H9 (cell line): ENCODE results near the gene IQGAP3. TPM values are rescaled to one million over a fixed set of nuclear protein-coding genes. Genes with fewer than 3 reads are reported as not detected.

Experiments used
- DNase-seq: peaks from one replicate; pipeline ENCODE4 v3.0.0-alpha.2; 2017
- H2AFZ ChIP-seq: one replicate; pipeline ENCODE4 v1.6.1; 2013; ENCODE audit warnings: mild to moderate bottlenecking, low read length, control low read depth, moderate library complexity
- H2AK5ac ChIP-seq: 2 replicates; pipeline ENCODE4 v1.6.1; 2013; ENCODE audit warnings: low read length, control low read depth, mixed read lengths; ENCODE audit not compliant: insufficient read length
- H2BK120ac ChIP-seq: one replicate; pipeline ENCODE4 v1.6.1; 2013; ENCODE audit warnings: low read depth, mild to moderate bottlenecking, low read length, control low read depth, inconsistent platforms; ENCODE audit not compliant: poor library complexity, severe bottlenecking
- H2BK12ac ChIP-seq: 2 replicates; pipeline ENCODE4 v1.6.1; 2013; ENCODE audit warnings: low read length, control low read depth, mixed read lengths, low read depth; ENCODE audit not compliant: insufficient read length
- H2BK15ac ChIP-seq: 2 replicates; pipeline ENCODE4 v1.6.1; 2013; ENCODE audit warnings: low read depth, low read length, control low read depth
- H2BK20ac ChIP-seq: one replicate; pipeline ENCODE4 v1.6.1; 2013; ENCODE audit warnings: low read depth, mild to moderate bottlenecking, low read length, control low read depth, inconsistent platforms; ENCODE audit not compliant: poor library complexity, severe bottlenecking
- H2BK5ac ChIP-seq: 2 replicates; pipeline ENCODE4 v1.6.1; 2013; ENCODE audit warnings: low read length, control low read depth, mixed read lengths; ENCODE audit not compliant: insufficient read length
- H3K14ac ChIP-seq: 2 replicates; pipeline ENCODE4 v1.6.1; 2013; ENCODE audit warnings: low read length, control low read depth; ENCODE audit not compliant: insufficient read depth
- H3K18ac ChIP-seq: 2 replicates; pipeline ENCODE4 v1.6.1; 2013; ENCODE audit warnings: low read depth, mild to moderate bottlenecking, mixed read lengths, low read length, control low read depth; ENCODE audit not compliant: insufficient read length
- H3K23ac ChIP-seq: 2 replicates; pipeline ENCODE4 v1.6.1; 2013; ENCODE audit warnings: low read length, control low read depth, mixed read lengths, low read depth; ENCODE audit not compliant: insufficient read length
- H3K23me2 ChIP-seq: 2 replicates; pipeline ENCODE4 v1.6.1; 2013; ENCODE audit warnings: low read depth, mild to moderate bottlenecking, mixed read lengths, low read length, control low read depth; ENCODE audit not compliant: insufficient read length, poor library complexity, severe bottlenecking
- H3K27ac ChIP-seq: 2 replicates; pipeline ENCODE4 v1.5.1; 2013; ENCODE audit warnings: low read length, control low read depth, mixed read lengths, low read depth; ENCODE audit not compliant: insufficient read length
- H3K27me3 ChIP-seq: 2 replicates; pipeline ENCODE4 v1.6.1; 2013; ENCODE audit warnings: low read length, control low read depth, inconsistent platforms; ENCODE audit not compliant: insufficient read depth
- H3K4ac ChIP-seq: 2 replicates; pipeline ENCODE4 v1.6.1; 2013; ENCODE audit warnings: low read depth, mild to moderate bottlenecking, control low read depth, inconsistent platforms, low read length, moderate library complexity
- H3K4me1 ChIP-seq: 2 replicates; pipeline ENCODE4 v1.6.1; 2013; ENCODE audit warnings: low read length, control low read depth, inconsistent platforms; ENCODE audit not compliant: insufficient read depth
- H3K4me2 ChIP-seq: 2 replicates; pipeline ENCODE4 v1.6.1; 2013; ENCODE audit warnings: low read length, control low read depth, mixed read lengths; ENCODE audit not compliant: insufficient read length, insufficient read depth
- H3K56ac ChIP-seq: 2 replicates; pipeline ENCODE4 v1.6.1; 2013; ENCODE audit warnings: low read depth, mild to moderate bottlenecking, mixed read lengths, low read length, control low read depth; ENCODE audit not compliant: insufficient read length
- H3K79me1 ChIP-seq: 2 replicates; pipeline ENCODE4 v1.6.1; 2013; ENCODE audit warnings: low read depth, mild to moderate bottlenecking, moderate library complexity, low read length, control low read depth, inconsistent platforms; ENCODE audit not compliant: insufficient read depth, poor library complexity, severe bottlenecking
- H3K79me2 ChIP-seq: 2 replicates; pipeline ENCODE4 v1.6.1; 2013; ENCODE audit warnings: low read length, control low read depth, inconsistent platforms; ENCODE audit not compliant: insufficient read depth
- H3K9ac ChIP-seq: 2 replicates; pipeline ENCODE4 v1.6.1; 2013; ENCODE audit warnings: low read length, control low read depth, mixed read lengths; ENCODE audit not compliant: insufficient read length; ENCODE audit errors: extremely low read depth
- H3K9me3 ChIP-seq: one replicate; pipeline ENCODE4 v1.6.1; 2013; ENCODE audit warnings: low read depth, low read length, inconsistent platforms; ENCODE audit not compliant: control insufficient read depth
- H3T11ph ChIP-seq: one replicate; pipeline ENCODE4 v1.6.1; 2013; ENCODE audit warnings: mild to moderate bottlenecking, low read length, control low read depth, inconsistent platforms
- H4K20me1 ChIP-seq: one replicate; pipeline ENCODE4 v1.6.1; 2013; ENCODE audit not compliant: control insufficient read depth, insufficient read length, insufficient read depth
- H4K5ac ChIP-seq: 2 replicates; pipeline ENCODE4 v1.6.1; 2013; ENCODE audit warnings: low read depth, mild to moderate bottlenecking, mixed read lengths, low read length, control low read depth; ENCODE audit not compliant: insufficient read length
- H4K8ac ChIP-seq: replicated peaks from 2 replicates; pipeline ENCODE4 v1.6.1; 2013; ENCODE audit warnings: low read length, control low read depth, mixed read lengths, low read depth; ENCODE audit not compliant: insufficient read length
- H4K91ac ChIP-seq: 2 replicates; pipeline ENCODE4 v1.6.1; 2013; ENCODE audit warnings: low read depth, mild to moderate bottlenecking, moderate library complexity, mixed read lengths, low read length, control low read depth; ENCODE audit not compliant: insufficient read length
- H3K27ac Mint-ChIP-seq, 3 experiments: 2 replicates in 2 of 3; 3 replicates in 1 of 3; pipeline ENCODE4 v1.8.0; 2020 to 2021; ENCODE audit warnings: mixed read lengths in 3 of 3, mild to moderate bottlenecking in 1 of 3, moderate library complexity in 1 of 3
- H3K27me3 Mint-ChIP-seq: 2 replicates; pipeline ENCODE4 v1.8.0; 2021; ENCODE audit warnings: low read depth, mild to moderate bottlenecking, moderate library complexity, mixed read lengths
- H3K36me3 Mint-ChIP-seq, 3 experiments: 2 replicates in 2 of 3; 3 replicates in 1 of 3; pipeline ENCODE4 v1.8.0; 2020 to 2021; ENCODE audit warnings: low read depth in 3 of 3, mixed read lengths in 3 of 3; ENCODE audit not compliant: insufficient read depth in 1 of 3
- H3K4me1 Mint-ChIP-seq, 2 experiments: 2 replicates each; pipeline ENCODE4 v1.8.0; 2020; ENCODE audit warnings: mixed read lengths in 2 of 2
- H3K4me3 Mint-ChIP-seq, 2 experiments: 2 replicates in 1 of 2; 3 replicates in 1 of 2; pipeline ENCODE4 v1.8.0; 2020 to 2021; ENCODE audit warnings: mild to moderate bottlenecking in 2 of 2, mixed read lengths in 2 of 2, moderate library complexity in 1 of 2
- H3K9me3 Mint-ChIP-seq, 2 experiments: 2 replicates in 1 of 2; 3 replicates in 1 of 2; pipeline ENCODE4 v1.8.0; 2020; ENCODE audit warnings: mild to moderate bottlenecking in 2 of 2, mixed read lengths in 2 of 2, moderate library complexity in 1 of 2
- CTCF ChIP-seq: fragments of 200-600 bp; sonication (generic); conservative IDR thresholded peaks from 3 replicates; pipeline ENCODE4 v1.8.0; 2021; ENCODE audit warnings: antibody characterized with exemption, mild to moderate bottlenecking
- WGBS: extraction: QIAGEN DNeasy Blood & Tissue Kit; methylation state at CpG from one replicate; pipeline ENCODE4 v1.1.7; 2013; ENCODE audit warnings: missing lambda C conversion rate, low lambda C conversion rate, mixed read lengths; ENCODE audit not compliant: insufficient read length; ENCODE audit errors: extremely low coverage; 5-methylcytosine and 5-hydroxymethylcytosine counted together
- total RNA-seq: library from RNA; stranded (reverse); gene quantifications from 2 replicates; pipeline ENCODE4 v1.2.1, GENCODE V29; 2021

IQGAP3 gene
- total RNA-seq, 1 experiment from 2014 or later = 24.5 TPM

- H3K18ac ChIP-seq = no peak overlapping the region
- no peaks in the 10 kb centered on the region for H3K79me1 ChIP-seq
- H2BK120ac ChIP-seq = no peak overlapping the region
- no peak overlapping the region for H2AFZ ChIP-seq
- WGBS = no CpG with 5 or more reads among the region's 3 CpGs
- no peak overlapping the region for H4K5ac ChIP-seq
- no peak overlapping the region for H3K4ac ChIP-seq
- H3K9ac ChIP-seq = no peak overlapping the region
- H3K23me2 ChIP-seq = no peaks in the 10 kb centered on the region
- peaks cover 18 to 74% (median 71%) of the 10 kb centered on the region in 3 experiments; a peak in 6 of 7 replicates for H3K36me3 Mint-ChIP-seq
- no peak for TF ChIP-seq CTCF
- H4K20me1 ChIP-seq = no peaks in the 10 kb centered on the region
- H3K9me3 ChIP-seq = no peaks in the 10 kb centered on the region
- H2AK5ac ChIP-seq = no peak overlapping the region
- H2BK15ac ChIP-seq = no peak overlapping the region
- H3K56ac ChIP-seq = no peak overlapping the region
- no peaks in the 10 kb centered on the region for H3K27me3 ChIP-seq
- no peaks in the 10 kb centered on the region; a peak in 1 of 5 replicates for H3K9me3 Mint-ChIP-seq
- H2BK20ac ChIP-seq = no peak overlapping the region
- no peak overlapping the region for H2BK12ac ChIP-seq
- H3K27ac Mint-ChIP-seq = peak overlapping the region in 1 of 3 experiments; percentile 59; a peak in 1 of 7 replicates
- H2BK5ac ChIP-seq = no peak overlapping the region
- H3K4me1 Mint-ChIP-seq = peaks cover 36% of the 10 kb centered on the region in 2 experiments
- no peak overlapping the region for H4K91ac ChIP-seq
- no peak overlapping the region for H3K4me2 ChIP-seq
- no peak overlapping the region for H3T11ph ChIP-seq
- no peak for DNase-seq
- H3K4me1 ChIP-seq = peaks cover 4% of the 10 kb centered on the region; the same call in 1 of the 2 replicates
- no peak overlapping the region for H4K8ac ChIP-seq
- H3K14ac ChIP-seq = peak overlapping the region; percentile 29; the same call in 1 of the 2 replicates
- H3K27me3 Mint-ChIP-seq = no peaks in the 10 kb centered on the region
- no peak overlapping the region for H3K4me3 Mint-ChIP-seq
- H3K79me2 ChIP-seq = no peaks in the 10 kb centered on the region
- H3K23ac ChIP-seq = no peak overlapping the region
- H3K27ac ChIP-seq = no peak overlapping the region
These were observed 94.7 kb downstream of the IQGAP3 start for GRCh38 chr1:156477526-156478249.
